Effector memory CD8-positive, alpha-beta T cell (primary cell): ENCODE measurements around the gene TEKTIP1.
A peak's percentile ranks its signal among the peaks of the same experiment; 100 is the strongest.

Source experiments
- ATAC-seq: fragments of 150-1000 bp; cut with Tn5 transposase; replicated peaks from 2 replicates; pipeline ENCODE4 v1.10.0; 2021; ENCODE audit warnings: mild to moderate bottlenecking, moderate library complexity
- DNase-seq, 3 experiments: peaks; one replicate each; pipeline ENCODE4 v3.0.0; 2021
- H3K27ac Mint-ChIP-seq, 2 donors: one replicate each; pipeline ENCODE4 v1.8.0; 2022; ENCODE audit warnings: mild to moderate bottlenecking in 2 of 2, mixed read lengths in 2 of 2, moderate library complexity in 2 of 2
- H3K27me3 Mint-ChIP-seq, 2 donors: one replicate each; pipeline ENCODE4 v1.8.0; 2022; ENCODE audit warnings: mixed read lengths in 2 of 2
- H3K36me3 Mint-ChIP-seq: one replicate; pipeline ENCODE4 v1.8.0; 2022; ENCODE audit warnings: mild to moderate bottlenecking, moderate library complexity, mixed read lengths; ENCODE audit not compliant: insufficient read depth
- H3K4me1 Mint-ChIP-seq, 2 donors: one replicate each; pipeline ENCODE4 v1.8.0; 2022; ENCODE audit warnings: low read depth in 2 of 2, mixed read lengths in 2 of 2
- H3K4me3 Mint-ChIP-seq, 2 donors: one replicate each; pipeline ENCODE4 v1.8.0; 2022; ENCODE audit warnings: mild to moderate bottlenecking in 2 of 2, mixed read lengths in 2 of 2, moderate library complexity in 2 of 2
- H3K9me3 Mint-ChIP-seq, 2 donors: one replicate each; pipeline ENCODE4 v1.8.0; 2022; ENCODE audit warnings: mixed read lengths in 2 of 2

The TEKTIP1 gene

GRCh38 chr19:3512562-3513228 lies 26.3 kb upstream of the TEKTIP1 start:
- ATAC-seq (no peak), DNase-seq (no peak)
- Mint-ChIP-seq H3K4me3 (no peak overlapping the region), H3K27me3 (no peaks in the 10 kb centered on the region), H3K9me3 (no peaks in the 10 kb centered on the region), H3K27ac (peak overlapping the region; percentile 12 to 62), H3K4me1 (peaks cover 43 to 57% of the 10 kb centered on the region in 2 donors), H3K36me3 (peaks cover 41% of the 10 kb centered on the region)

- DNase-seq (no peak), ATAC-seq (no peak)
- no peaks in the 10 kb centered on the region for H3K27me3 Mint-ChIP-seq
- no peaks in the 10 kb centered on the region for H3K9me3 Mint-ChIP-seq
- H3K4me1 Mint-ChIP-seq = peaks cover 40 to 54% of the 10 kb centered on the region in 2 donors
- H3K36me3 Mint-ChIP-seq = peaks cover 38% of the 10 kb centered on the region
- no peak overlapping the region for H3K4me3 Mint-ChIP-seq
- H3K27ac Mint-ChIP-seq = peak overlapping the region in 1 of 2 donors; percentile 12
Measured at GRCh38 chr19:3513229-3514140, 25.5 kb upstream of the TEKTIP1 start.

- ATAC-seq (no peak), DNase-seq (no peak)
- Mint-ChIP-seq H3K4me1 (peaks cover 25 to 45% of the 10 kb centered on the region in 2 donors), H3K36me3 (peaks cover 38% of the 10 kb centered on the region), H3K9me3 (no peaks in the 10 kb centered on the region), H3K27ac (peak overlapping the region; percentile 73 to 92), H3K27me3 (no peaks in the 10 kb centered on the region), H3K4me3 (peak overlapping the region in 1 of 2 donors; percentile 33)
Measured at GRCh38 chr19:3514930-3515329, 24.0 kb upstream of the TEKTIP1 start.

- DNase-seq = no peak
- Mint-ChIP-seq H3K36me3 (peaks cover 31% of the 10 kb centered on the region), H3K27ac (peak overlapping the region; percentile 79 to 92), H3K4me3 (peak overlapping the region in 1 of 2 donors; percentile 56), H3K9me3 (no peaks in the 10 kb centered on the region), H3K27me3 (no peaks in the 10 kb centered on the region), H3K4me1 (peaks cover 20 to 44% of the 10 kb centered on the region in 2 donors)
- no peak for ATAC-seq
Measured at GRCh38 chr19:3515891-3516422, 23.0 kb upstream of the TEKTIP1 start.

- peak overlapping the region in 1 of 2 donors; percentile 56 for H3K4me3 Mint-ChIP-seq
- H3K9me3 Mint-ChIP-seq = no peaks in the 10 kb centered on the region
- H3K4me1 Mint-ChIP-seq = peaks cover 21 to 43% of the 10 kb centered on the region in 2 donors
- peak; percentile 92 for ATAC-seq
- peaks cover 32% of the 10 kb centered on the region for H3K36me3 Mint-ChIP-seq
- H3K27ac Mint-ChIP-seq = peak overlapping the region; percentile 79 to 92
- no peaks in the 10 kb centered on the region for H3K27me3 Mint-ChIP-seq
- peak; percentile 51 to 62 (median 61) for DNase-seq
Measured at GRCh38 chr19:3516675-3517207, 22.2 kb upstream of the TEKTIP1 start.

GRCh38 chr19:3517638-3518037 lies 21.3 kb upstream of the TEKTIP1 start:
- no peak overlapping the region for H3K4me3 Mint-ChIP-seq
- no peak for DNase-seq
- no peaks in the 10 kb centered on the region for H3K9me3 Mint-ChIP-seq
- no peak for ATAC-seq
- peaks cover 17 to 39% of the 10 kb centered on the region in 2 donors for H3K4me1 Mint-ChIP-seq
- H3K36me3 Mint-ChIP-seq = peaks cover 38% of the 10 kb centered on the region
- peak overlapping the region in 1 of 2 donors; percentile 44 for H3K27ac Mint-ChIP-seq
- no peaks in the 10 kb centered on the region for H3K27me3 Mint-ChIP-seq

GRCh38 chr19:3518255-3518654 lies 20.7 kb upstream of the TEKTIP1 start:
- no peaks in the 10 kb centered on the region for H3K27me3 Mint-ChIP-seq
- peak overlapping the region in 1 of 2 donors; percentile 44 for H3K27ac Mint-ChIP-seq
- H3K4me1 Mint-ChIP-seq = peaks cover 17 to 39% of the 10 kb centered on the region in 2 donors
- ATAC-seq (no peak), DNase-seq (no peak)
- H3K36me3 Mint-ChIP-seq = peaks cover 39% of the 10 kb centered on the region
- H3K4me3 Mint-ChIP-seq = no peak overlapping the region
- no peaks in the 10 kb centered on the region for H3K9me3 Mint-ChIP-seq

GRCh38 chr19:3518659-3519058 lies 20.3 kb upstream of the TEKTIP1 start:
- Mint-ChIP-seq H3K4me3 (no peak overlapping the region), H3K36me3 (peaks cover 40% of the 10 kb centered on the region), H3K9me3 (no peaks in the 10 kb centered on the region), H3K4me1 (peaks cover 15 to 38% of the 10 kb centered on the region in 2 donors), H3K27me3 (no peaks in the 10 kb centered on the region), H3K27ac (peak overlapping the region in 1 of 2 donors; percentile 44)
- DNase-seq = no peak
- no peak for ATAC-seq

- Mint-ChIP-seq H3K36me3 (peaks cover 44% of the 10 kb centered on the region), H3K4me3 (no peak overlapping the region), H3K27me3 (no peaks in the 10 kb centered on the region), H3K9me3 (no peaks in the 10 kb centered on the region), H3K4me1 (peaks cover 16 to 38% of the 10 kb centered on the region in 2 donors), H3K27ac (peak overlapping the region in 1 of 2 donors; percentile 32)
- DNase-seq (no peak), ATAC-seq (no peak)
Measured at GRCh38 chr19:3519126-3519525, 19.8 kb upstream of the TEKTIP1 start.

- Mint-ChIP-seq H3K27me3 (no peaks in the 10 kb centered on the region), H3K27ac (peak overlapping the region; percentile 52 to 78), H3K9me3 (no peaks in the 10 kb centered on the region), H3K4me1 (peaks cover 12 to 33% of the 10 kb centered on the region in 2 donors), H3K36me3 (peaks cover 46% of the 10 kb centered on the region), H3K4me3 (no peak overlapping the region)
- ATAC-seq (no peak), DNase-seq (no peak)
Measured at GRCh38 chr19:3520166-3521103, 18.5 kb upstream of the TEKTIP1 start.

- ATAC-seq (no peak), DNase-seq (no peak)
- Mint-ChIP-seq H3K4me3 (no peak overlapping the region), H3K27ac (peak overlapping the region; percentile 52 to 78), H3K27me3 (no peaks in the 10 kb centered on the region), H3K36me3 (peaks cover 48% of the 10 kb centered on the region), H3K4me1 (peaks cover 12 to 31% of the 10 kb centered on the region in 2 donors), H3K9me3 (no peaks in the 10 kb centered on the region)
Measured at GRCh38 chr19:3521104-3521445, 17.9 kb upstream of the TEKTIP1 start.

- ATAC-seq (no peak), DNase-seq (no peak)
- Mint-ChIP-seq H3K9me3 (no peaks in the 10 kb centered on the region), H3K4me3 (no peak overlapping the region), H3K27ac (peak overlapping the region in 1 of 2 donors; percentile 52), H3K4me1 (peaks cover 9 to 19% of the 10 kb centered on the region in 2 donors), H3K36me3 (peaks cover 48% of the 10 kb centered on the region), H3K27me3 (no peaks in the 10 kb centered on the region)
Measured at GRCh38 chr19:3522421-3523360, 16.3 kb upstream of the TEKTIP1 start.
